ENCODE data around the gene PNPO. TPM values are rescaled to one million over a fixed set of nuclear protein-coding genes. Genes with fewer than 3 reads are reported as not detected.

PNPO gene
- total RNA-seq, 1 experiment from 2014 or later: 57.5 TPM

- Histone ChIP-seq H3K4me1 (ENCODE audit: insufficient read depth, low read length) (peaks cover 34% of the 10 kb centered on the region), H3K79me2 (ENCODE audit: low read length) (no peaks in the 10 kb centered on the region), H3F3A (ENCODE audit: low read length, unreplicated experiment) (no peaks in the 10 kb centered on the region), H3K27ac (ENCODE audit: low read length) (no peak overlapping the region), H3K9ac (ENCODE audit: low read length) (no peak overlapping the region), H3K4me3 (ENCODE audit: low read length) (no peak overlapping the region), H3K4me2 (ENCODE audit: low read length) (no peak overlapping the region), H3K27me3 (ENCODE audit: low read length) (no peaks in the 10 kb centered on the region), H2AFZ (ENCODE audit: low read length) (no peak overlapping the region), H3K9me2 (replicated peaks; ENCODE audit: low read length) (no peaks in the 10 kb centered on the region), H4K20me1 (ENCODE audit: low read length) (no peaks in the 10 kb centered on the region), H3K36me3 (ENCODE audit: low read depth, low read length) (no peaks in the 10 kb centered on the region), H3K9me3 (ENCODE audit: low read length) (no peaks in the 10 kb centered on the region)
- no peak for TF ChIP-seq EZH2phosphoT487 (IDR thresholded peaks at IDR 0.05; ENCODE audit: borderline replicate concordance, low read length)
- TF ChIP-seq, protein P1, sequence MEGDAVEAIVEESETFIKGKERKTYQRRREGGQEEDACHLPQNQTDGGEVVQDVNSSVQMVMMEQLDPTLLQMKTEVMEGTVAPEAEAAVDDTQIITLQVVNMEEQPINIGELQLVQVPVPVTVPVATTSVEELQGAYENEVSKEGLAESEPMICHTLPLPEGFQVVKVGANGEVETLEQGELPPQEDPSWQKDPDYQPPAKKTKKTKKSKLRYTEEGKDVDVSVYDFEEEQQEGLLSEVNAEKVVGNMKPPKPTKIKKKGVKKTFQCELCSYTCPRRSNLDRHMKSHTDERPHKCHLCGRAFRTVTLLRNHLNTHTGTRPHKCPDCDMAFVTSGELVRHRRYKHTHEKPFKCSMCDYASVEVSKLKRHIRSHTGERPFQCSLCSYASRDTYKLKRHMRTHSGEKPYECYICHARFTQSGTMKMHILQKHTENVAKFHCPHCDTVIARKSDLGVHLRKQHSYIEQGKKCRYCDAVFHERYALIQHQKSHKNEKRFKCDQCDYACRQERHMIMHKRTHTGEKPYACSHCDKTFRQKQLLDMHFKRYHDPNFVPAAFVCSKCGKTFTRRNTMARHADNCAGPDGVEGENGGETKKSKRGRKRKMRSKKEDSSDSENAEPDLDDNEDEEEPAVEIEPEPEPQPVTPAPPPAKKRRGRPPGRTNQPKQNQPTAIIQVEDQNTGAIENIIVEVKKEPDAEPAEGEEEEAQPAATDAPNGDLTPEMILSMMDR (conservative IDR thresholded peaks at IDR 0.05; ENCODE audit: low read depth, low read length): no peak
- no peak for TF ChIP-seq EZH2 (IDR thresholded peaks at IDR 0.05; ENCODE audit: low read length, unreplicated experiment)
- no TSS peak for BruUV-seq (replicated peaks)
- POLR2A ChIA-PET (ENCODE audit: unreplicated experiment): no interaction called here
- CTCF ChIA-PET: no interaction called here
- intact Hi-C loops (cut with micrococcal nuclease): no loop called here
- ATAC-seq (no peak), DNase-seq (no peak)
Observed at GRCh38 chr17:47961406-47961805, 20.0 kb downstream of the PNPO start.

DNA sequence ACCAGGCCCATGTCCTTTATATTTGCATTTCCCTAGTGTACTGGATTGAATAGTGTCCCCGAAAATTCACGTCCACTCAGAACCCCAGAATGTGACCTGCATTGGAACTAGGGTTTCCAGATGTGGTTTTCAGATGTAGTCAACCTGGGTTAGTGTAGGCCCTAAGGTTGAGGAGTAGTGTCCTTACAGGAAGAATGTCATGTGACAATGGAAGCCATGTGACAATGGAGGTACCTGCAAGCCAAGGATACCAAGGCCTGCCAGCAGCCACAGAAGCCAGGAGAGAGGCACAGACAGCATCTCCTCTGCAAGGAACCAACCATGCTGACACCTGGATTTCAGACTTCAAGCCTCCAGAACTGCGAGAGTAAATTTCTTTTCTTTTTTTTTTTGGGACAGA, 21.5 kb downstream of the PNPO start:
- no peak overlapping the region for H3K27ac ChIP-seq (ENCODE audit: low read length)
- H3K9me2 ChIP-seq (replicated peaks; ENCODE audit: low read length): no peaks in the 10 kb centered on the region
- H3K79me2 ChIP-seq (ENCODE audit: low read length): no peaks in the 10 kb centered on the region
- no peaks in the 10 kb centered on the region for H4K20me1 ChIP-seq (ENCODE audit: low read length)
- no peak overlapping the region for H3K9ac ChIP-seq (ENCODE audit: low read length)
- ATAC-seq (no peak), DNase-seq (no peak)
- intact Hi-C loops (cut with micrococcal nuclease): no loop called here
- ChIA-PET POLR2A (ENCODE audit: unreplicated experiment) (no interaction called here), CTCF (no interaction called here)
- no peak overlapping the region for H2AFZ ChIP-seq (ENCODE audit: low read length)
- no peaks in the 10 kb centered on the region for H3F3A ChIP-seq (ENCODE audit: low read length, unreplicated experiment)
- no peak overlapping the region for H3K4me3 ChIP-seq (ENCODE audit: low read length)
- H3K4me1 ChIP-seq (ENCODE audit: insufficient read depth, low read length): peaks cover 30% of the 10 kb centered on the region
- H3K36me3 ChIP-seq (ENCODE audit: low read depth, low read length): no peaks in the 10 kb centered on the region
- H3K9me3 ChIP-seq (ENCODE audit: low read length): no peaks in the 10 kb centered on the region
- TF ChIP-seq EZH2 (IDR thresholded peaks at IDR 0.05; ENCODE audit: low read length, unreplicated experiment): no peak
- TF ChIP-seq EZH2phosphoT487 (IDR thresholded peaks at IDR 0.05; ENCODE audit: borderline replicate concordance, low read length): no peak
- TF ChIP-seq, protein P1 (conservative IDR thresholded peaks at IDR 0.05; ENCODE audit: low read depth, low read length): no peak
- no TSS peak for BruUV-seq (replicated peaks)
- no peaks in the 10 kb centered on the region for H3K27me3 ChIP-seq (ENCODE audit: low read length)
- no peak overlapping the region for H3K4me2 ChIP-seq (ENCODE audit: low read length)

DNA sequence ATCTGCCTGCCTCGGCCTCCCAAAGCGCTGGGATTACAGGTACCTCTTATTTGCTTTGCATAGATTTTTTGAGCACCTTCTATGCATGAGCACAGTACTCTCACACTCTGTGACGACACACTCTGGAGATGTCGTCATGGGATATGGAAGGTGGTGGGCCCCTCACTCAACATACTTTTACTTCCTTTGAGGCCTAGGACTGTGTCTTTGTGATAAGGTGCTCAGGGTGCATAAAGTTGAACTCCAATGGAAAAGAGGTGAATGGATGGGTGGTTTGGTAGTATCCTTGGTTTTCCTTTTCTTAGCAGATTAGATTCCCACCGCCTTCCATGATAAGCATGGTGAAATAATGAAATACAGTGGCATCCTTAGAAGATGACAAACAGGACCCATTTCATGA, 23.5 kb downstream of the PNPO start:
- no peaks in the 10 kb centered on the region for H3K36me3 ChIP-seq (ENCODE audit: low read depth, low read length)
- ChIA-PET CTCF (no interaction called here), POLR2A (ENCODE audit: unreplicated experiment) (no interaction called here)
- no peaks in the 10 kb centered on the region for H3K9me3 ChIP-seq (ENCODE audit: low read length)
- no peak overlapping the region for H3K4me2 ChIP-seq (ENCODE audit: low read length)
- no TSS peak for BruUV-seq (replicated peaks)
- intact Hi-C loops (cut with micrococcal nuclease): no loop called here
- H3K4me1 ChIP-seq (ENCODE audit: insufficient read depth, low read length): peaks cover 33% of the 10 kb centered on the region
- DNase-seq: no peak
- no peak overlapping the region for H3K4me3 ChIP-seq (ENCODE audit: low read length)
- no peaks in the 10 kb centered on the region for H3K27me3 ChIP-seq (ENCODE audit: low read length)
- no peak overlapping the region for H2AFZ ChIP-seq (ENCODE audit: low read length)
- TF ChIP-seq EZH2phosphoT487 (IDR thresholded peaks at IDR 0.05; ENCODE audit: borderline replicate concordance, low read length) (no peak), EZH2 (IDR thresholded peaks at IDR 0.05; ENCODE audit: low read length, unreplicated experiment) (no peak)
- TF ChIP-seq, protein P1 (conservative IDR thresholded peaks at IDR 0.05; ENCODE audit: low read depth, low read length): no peak
- H3K9me2 ChIP-seq (replicated peaks; ENCODE audit: low read length): no peaks in the 10 kb centered on the region
- no peak overlapping the region for H3K27ac ChIP-seq (ENCODE audit: low read length)
- ATAC-seq: no peak
- no peaks in the 10 kb centered on the region for H4K20me1 ChIP-seq (ENCODE audit: low read length)
- H3K79me2 ChIP-seq (ENCODE audit: low read length): no peaks in the 10 kb centered on the region
- no peaks in the 10 kb centered on the region for H3F3A ChIP-seq (ENCODE audit: low read length, unreplicated experiment)
- H3K9ac ChIP-seq (ENCODE audit: low read length): no peak overlapping the region

Data from PC-3 (cell line).